Activated T-helper 1 cell treated with anti-CD3 and anti-CD28 coated beads, Interleukin-12 subunit alpha, Interleukin-12 subunit beta, Interleukin-2, Interleukin-4 antibody, amounts not matched to agents 30 ng/mL and 10 ng/mL and 1 ng/mL, durations not matched to agents 14 hours and 24 hours and 36 hours (primary cell): ENCODE measurements around the gene PUSL1. TPM values are rescaled to one million over a fixed set of nuclear protein-coding genes. Genes with fewer than 3 reads are reported as not detected.

Source experiments
- DNase-seq: peaks from one replicate; pipeline ENCODE4 v3.0.0; 2021; ENCODE audit warnings: low spot score
- H3K27ac Mint-ChIP-seq: one replicate; pipeline ENCODE4 v1.8.0; 2021; ENCODE audit warnings: mild to moderate bottlenecking, mixed read lengths
- H3K27me3 Mint-ChIP-seq: one replicate; pipeline ENCODE4 v1.8.0; 2022; ENCODE audit warnings: mild to moderate bottlenecking, moderate library complexity, mixed read lengths; ENCODE audit not compliant: insufficient read depth
- H3K36me3 Mint-ChIP-seq: one replicate; pipeline ENCODE4 v1.8.0; 2021; ENCODE audit warnings: low read depth, mixed read lengths
- H3K4me1 Mint-ChIP-seq: one replicate; pipeline ENCODE4 v1.8.0; 2021; ENCODE audit warnings: low read depth, mixed read lengths
- H3K4me3 Mint-ChIP-seq: one replicate; pipeline ENCODE4 v1.8.0; 2021; ENCODE audit warnings: mild to moderate bottlenecking, moderate library complexity, mixed read lengths
- H3K9me3 Mint-ChIP-seq: one replicate; pipeline ENCODE4 v1.8.0; 2021; ENCODE audit warnings: mixed read lengths
- intact Hi-C: fragments of 100-400 bp; cut with micrococcal nuclease; formaldehyde crosslinking; loops from one replicate; pipeline ENCODE4 v1.15.1; 2024
- total RNA-seq: library from RNA; stranded (reverse); gene quantifications from 2 replicates; pipeline ENCODE4 v1.2.3, GENCODE V29; 2022

The PUSL1 gene
- total RNA-seq, 1 donor from 2014 or later, result 36.8 TPM

- no peak overlapping the region for H3K4me3 Mint-ChIP-seq
Observed at GRCh38 chr1:1303736-1304135, 4.7 kb upstream of the PUSL1 start.

GRCh38 chr1:1304331-1305299 lies 3.8 kb upstream of the PUSL1 start:
- no peaks in the 10 kb centered on the region for H3K36me3 Mint-ChIP-seq
- H3K4me1 Mint-ChIP-seq, result peaks cover 15% of the 10 kb centered on the region
- H3K4me3 Mint-ChIP-seq, result peak overlapping the region; percentile 88
- peak overlapping the region; percentile 23 for H3K27ac Mint-ChIP-seq
- no peaks in the 10 kb centered on the region for H3K9me3 Mint-ChIP-seq
- DNase-seq, result no peak
- H3K27me3 Mint-ChIP-seq, result no peaks in the 10 kb centered on the region
- intact Hi-C loops, result loop anchor here (5.0 kb wide), 6 partner anchors 32 to 347 kb away; partner anchors contain the start of genes ATAD3A, CCNL2, NOC2L and TNFRSF18

More at GRCh38 chr1:1303736-1304135, 4.7 kb upstream of the PUSL1 start:
- no peak overlapping the region for H3K27ac Mint-ChIP-seq
- peaks cover 15% of the 10 kb centered on the region for H3K4me1 Mint-ChIP-seq
- no peaks in the 10 kb centered on the region for H3K36me3 Mint-ChIP-seq
- DNase-seq, result no peak
- no peaks in the 10 kb centered on the region for H3K9me3 Mint-ChIP-seq
- intact Hi-C loops, result no loop called here
- no peaks in the 10 kb centered on the region for H3K27me3 Mint-ChIP-seq

DNA sequence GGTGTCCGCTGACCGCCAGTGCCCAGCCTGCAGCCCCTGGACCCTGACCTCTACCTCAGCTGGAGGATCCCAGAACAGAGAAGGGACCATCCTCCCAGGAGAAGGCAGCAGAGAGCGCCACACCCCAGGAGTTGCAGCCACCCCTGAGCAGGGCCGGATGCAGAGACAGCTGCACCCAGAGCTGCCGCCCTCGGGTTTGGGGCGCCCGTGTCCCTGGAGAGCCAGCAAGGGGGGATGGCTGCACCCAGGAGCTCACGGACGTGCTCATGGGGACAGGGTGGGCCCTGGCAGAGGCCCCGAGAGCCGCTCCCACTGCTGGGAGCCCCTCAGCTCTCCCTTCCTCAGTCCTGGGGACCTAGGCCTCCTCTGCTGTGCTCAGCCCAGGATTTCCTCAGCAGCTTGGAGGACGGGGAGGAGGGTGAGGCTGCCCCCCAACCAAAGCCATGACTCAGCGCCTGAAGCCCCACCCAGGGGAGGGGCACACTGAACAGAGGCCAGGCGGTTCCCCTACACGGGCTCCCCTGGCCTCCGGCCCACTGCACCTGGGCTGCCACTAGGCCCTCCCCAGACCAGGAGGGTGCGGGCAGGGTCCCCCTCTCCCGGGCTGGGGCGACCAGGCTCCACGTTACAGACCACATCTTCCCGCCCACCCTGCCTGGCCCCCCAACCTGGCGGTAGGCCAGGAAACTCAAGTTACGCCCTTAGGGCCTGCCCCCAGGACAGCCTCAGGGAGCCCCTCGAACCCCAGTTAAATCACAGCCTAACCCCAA lies 2.9 kb upstream of the PUSL1 start:
- Mint-ChIP-seq H3K4me3 (peak overlapping the region; percentile 88), H3K36me3 (no peaks in the 10 kb centered on the region)

GRCh38 chr1:1306070-1306660 lies 2.2 kb upstream of the PUSL1 start:
- H3K4me3 Mint-ChIP-seq, result peak overlapping the region; percentile 88
- no peaks in the 10 kb centered on the region for H3K36me3 Mint-ChIP-seq
- H3K27me3 Mint-ChIP-seq, result no peaks in the 10 kb centered on the region
- no peaks in the 10 kb centered on the region for H3K9me3 Mint-ChIP-seq
- DNase-seq, result no peak
- intact Hi-C loops, result loop anchor here (5.0 kb wide), 6 partner anchors 34 to 349 kb away; partner anchors contain the start of genes ATAD3A, CCNL2, NOC2L and TNFRSF18
- peak overlapping the region; percentile 85 for H3K27ac Mint-ChIP-seq
- peaks cover 15% of the 10 kb centered on the region for H3K4me1 Mint-ChIP-seq

More for the DNA sequence above, 2.9 kb upstream of the PUSL1 start:
- intact Hi-C loops, result loop anchor here (5.0 kb wide), 6 partner anchors 33 to 348 kb away; partner anchors contain the start of genes ATAD3A, CCNL2, NOC2L and TNFRSF18
- no peaks in the 10 kb centered on the region for H3K27me3 Mint-ChIP-seq
- H3K27ac Mint-ChIP-seq, result peak overlapping the region; percentile 85
- no peaks in the 10 kb centered on the region for H3K9me3 Mint-ChIP-seq
- peaks cover 15% of the 10 kb centered on the region for H3K4me1 Mint-ChIP-seq
- peak; percentile 60 for DNase-seq

GRCh38 chr1:1306661-1307260 lies 1.6 kb upstream of the PUSL1 start:
- H3K36me3 Mint-ChIP-seq, result no peaks in the 10 kb centered on the region
- H3K4me1 Mint-ChIP-seq, result peaks cover 15% of the 10 kb centered on the region
- intact Hi-C loops, result loop anchor here (5.0 kb wide), 6 partner anchors 34 to 349 kb away; partner anchors contain the start of genes ATAD3A, CCNL2, NOC2L and TNFRSF18
- peak overlapping the region; percentile 85 for H3K27ac Mint-ChIP-seq
- DNase-seq, result no peak
- peak overlapping the region; percentile 88 for H3K4me3 Mint-ChIP-seq
- H3K27me3 Mint-ChIP-seq, result no peaks in the 10 kb centered on the region
- H3K9me3 Mint-ChIP-seq, result no peaks in the 10 kb centered on the region

DNA sequence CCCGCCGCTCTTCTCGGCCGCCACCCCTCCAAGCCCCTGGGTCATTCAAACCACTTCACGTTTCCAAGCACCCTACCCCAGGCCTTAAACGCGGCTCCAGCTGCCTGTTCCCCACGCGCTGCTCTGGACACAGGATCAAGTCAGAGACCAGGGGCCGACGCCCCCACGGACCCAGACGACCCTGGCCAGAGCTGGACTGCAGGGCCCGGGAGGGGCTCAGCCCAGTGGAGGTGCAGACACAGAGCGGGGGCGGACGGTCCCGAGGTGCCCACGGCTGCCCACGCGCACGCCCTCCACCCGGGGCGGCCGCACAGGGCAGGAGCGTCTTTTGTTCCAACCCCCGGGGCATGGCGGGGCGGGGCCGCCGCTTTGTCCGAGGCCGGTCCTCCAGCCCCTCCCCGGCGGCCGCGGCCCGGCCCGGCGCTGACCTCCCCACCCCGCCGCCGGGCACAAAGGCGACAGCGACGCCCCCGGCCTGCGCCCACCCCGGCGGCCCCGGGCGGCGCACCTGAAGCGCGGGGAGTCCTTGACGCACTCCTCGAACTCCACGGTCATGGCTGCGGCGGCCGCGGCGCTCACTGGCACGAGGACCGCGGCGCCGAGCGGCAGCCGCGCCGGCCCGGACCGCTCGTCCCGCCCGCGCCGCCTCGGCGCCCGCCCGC lies 1.0 kb upstream of the PUSL1 start:
- peak overlapping the region; percentile 88 for H3K4me3 Mint-ChIP-seq
- peak overlapping the region; percentile 85 for H3K27ac Mint-ChIP-seq

GRCh38 chr1:1308756-1309250 lies 406 bp downstream of the PUSL1 start:
- H3K27ac Mint-ChIP-seq, result peak overlapping the region; percentile 86
- no peak for DNase-seq
- intact Hi-C loops, result loop anchor here (1.0 to 5.0 kb wide), 10 partner anchors 15 to 352 kb away; partner anchors contain the start of genes ATAD3A, AURKAIP1, C1orf159 and CCNL2
- no peaks in the 10 kb centered on the region for H3K9me3 Mint-ChIP-seq
- H3K4me1 Mint-ChIP-seq, result peaks cover 15% of the 10 kb centered on the region
- peaks cover 5% of the 10 kb centered on the region for H3K36me3 Mint-ChIP-seq
- peak overlapping the region; percentile 85 for H3K4me3 Mint-ChIP-seq
- no peaks in the 10 kb centered on the region for H3K27me3 Mint-ChIP-seq

More for the DNA sequence above, 1.0 kb upstream of the PUSL1 start:
- no peaks in the 10 kb centered on the region for H3K36me3 Mint-ChIP-seq
- DNase-seq, result no peak
- intact Hi-C loops, result loop anchor here (5.0 kb wide), 6 partner anchors 35 to 350 kb away; partner anchors contain the start of genes ATAD3A, CCNL2, NOC2L and TNFRSF18
- H3K4me1 Mint-ChIP-seq, result peaks cover 15% of the 10 kb centered on the region
- no peaks in the 10 kb centered on the region for H3K27me3 Mint-ChIP-seq
- H3K9me3 Mint-ChIP-seq, result no peaks in the 10 kb centered on the region

- peaks cover 15% of the 10 kb centered on the region for H3K4me1 Mint-ChIP-seq
- H3K4me3 Mint-ChIP-seq, result peak overlapping the region; percentile 72
- H3K9me3 Mint-ChIP-seq, result no peaks in the 10 kb centered on the region
- H3K27me3 Mint-ChIP-seq, result no peaks in the 10 kb centered on the region
- no peak overlapping the region for H3K27ac Mint-ChIP-seq
- intact Hi-C loops, result loop anchor here (2.0 to 5.0 kb wide), 7 partner anchors 37 to 352 kb away; partner anchors contain the start of genes ATAD3A, CCNL2, MIB2 and NOC2L
- peaks cover 5% of the 10 kb centered on the region for H3K36me3 Mint-ChIP-seq
- DNase-seq, result no peak
Observed at GRCh38 chr1:1309251-1310108, 1.1 kb downstream of the PUSL1 start.

DNA sequence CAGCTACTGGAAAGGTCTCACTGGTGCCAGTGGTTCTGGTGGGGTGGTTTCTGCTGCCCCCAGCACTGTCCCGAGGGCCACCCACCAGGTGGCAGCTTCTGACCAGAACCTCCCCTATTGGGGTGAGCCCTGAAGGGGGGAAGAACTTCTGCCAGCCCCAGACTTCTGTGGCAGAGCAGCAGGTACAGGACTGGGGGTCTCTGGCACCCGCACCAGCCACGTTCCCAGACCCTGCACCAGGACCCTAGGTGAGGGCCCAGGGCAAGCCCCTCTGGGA lies 1.6 kb downstream of the PUSL1 start:
- Mint-ChIP-seq H3K4me3 (peak overlapping the region; percentile 72), H3K36me3 (peaks cover 8% of the 10 kb centered on the region), H3K27ac (no peak overlapping the region), H3K27me3 (no peaks in the 10 kb centered on the region), H3K9me3 (no peaks in the 10 kb centered on the region), H3K4me1 (peaks cover 15% of the 10 kb centered on the region)
- no peak for DNase-seq
- intact Hi-C loops, result no loop called here

GRCh38 chr1:1310476-1311053 lies 2.2 kb downstream of the PUSL1 start:
- intact Hi-C loops, result no loop called here
- DNase-seq, result no peak
- Mint-ChIP-seq H3K9me3 (no peaks in the 10 kb centered on the region), H3K36me3 (peaks cover 10% of the 10 kb centered on the region), H3K4me3 (peak overlapping the region; percentile 72), H3K4me1 (peaks cover 15% of the 10 kb centered on the region), H3K27ac (peak overlapping the region; percentile 29), H3K27me3 (no peaks in the 10 kb centered on the region)
